GM21737 (cell line): Measurements from ENCODE around the gene MORC1.
"Not testable (repeated sequence)": the region's sequence is repeated elsewhere in the genome, so short reads cannot be mapped to it uniquely, and the experiment has no call there.

Experiments
- ATAC-seq: cut with Tn5 transposase; IDR thresholded peaks from one replicate; pipeline ENCODE4 v1.9.1; 2021; ENCODE audit warnings: mild to moderate bottlenecking, moderate library complexity; ENCODE audit not compliant: unreplicated experiment

Gene MORC1, protein sequence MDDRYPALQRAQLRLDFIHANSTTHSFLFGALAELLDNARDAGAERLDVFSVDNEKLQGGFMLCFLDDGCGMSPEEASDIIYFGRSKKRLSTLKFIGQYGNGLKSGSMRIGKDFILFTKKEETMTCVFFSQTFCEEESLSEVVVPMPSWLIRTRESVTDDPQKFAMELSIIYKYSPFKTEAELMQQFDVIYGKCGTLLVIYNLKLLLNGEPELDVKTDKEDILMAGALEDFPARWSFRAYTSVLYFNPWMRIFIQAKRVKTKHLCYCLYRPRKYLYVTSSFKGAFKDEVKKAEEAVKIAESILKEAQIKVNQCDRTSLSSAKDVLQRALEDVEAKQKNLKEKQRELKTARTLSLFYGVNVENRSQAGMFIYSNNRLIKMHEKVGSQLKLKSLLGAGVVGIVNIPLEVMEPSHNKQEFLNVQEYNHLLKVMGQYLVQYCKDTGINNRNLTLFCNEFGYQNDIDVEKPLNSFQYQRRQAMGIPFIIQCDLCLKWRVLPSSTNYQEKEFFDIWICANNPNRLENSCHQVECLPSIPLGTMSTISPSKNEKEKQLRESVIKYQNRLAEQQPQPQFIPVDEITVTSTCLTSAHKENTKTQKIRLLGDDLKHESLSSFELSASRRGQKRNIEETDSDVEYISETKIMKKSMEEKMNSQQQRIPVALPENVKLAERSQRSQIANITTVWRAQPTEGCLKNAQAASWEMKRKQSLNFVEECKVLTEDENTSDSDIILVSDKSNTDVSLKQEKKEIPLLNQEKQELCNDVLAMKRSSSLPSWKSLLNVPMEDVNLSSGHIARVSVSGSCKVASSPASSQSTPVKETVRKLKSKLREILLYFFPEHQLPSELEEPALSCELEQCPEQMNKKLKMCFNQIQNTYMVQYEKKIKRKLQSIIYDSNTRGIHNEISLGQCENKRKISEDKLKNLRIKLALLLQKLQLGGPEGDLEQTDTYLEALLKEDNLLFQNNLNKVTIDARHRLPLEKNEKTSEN

DNA sequence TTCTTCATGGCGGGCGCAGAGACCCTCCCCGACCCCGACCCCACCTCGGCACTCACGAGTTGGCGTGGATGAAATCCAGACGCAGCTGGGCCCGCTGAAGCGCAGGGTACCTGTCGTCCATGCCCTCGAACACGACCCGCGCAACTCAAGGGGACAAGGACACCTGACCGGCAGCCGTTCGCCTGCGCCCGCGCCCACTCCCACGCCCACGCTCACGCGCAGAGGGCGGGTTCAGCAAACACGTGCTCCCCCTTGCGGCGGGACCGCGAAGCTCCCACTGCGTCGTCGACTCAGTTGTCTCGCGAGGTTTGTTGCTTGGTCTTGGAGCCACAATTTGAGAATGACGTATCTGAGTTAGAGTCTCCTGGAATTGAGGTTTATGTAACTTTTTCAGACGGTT is at the start of gene MORC1:
TSS of gene MORC1 (minus strand) at position 196 of the 400 bp plus-strand sequence. CDS start at position 121, 75 bp downstream.
- ATAC-seq, result no peak

DNA sequence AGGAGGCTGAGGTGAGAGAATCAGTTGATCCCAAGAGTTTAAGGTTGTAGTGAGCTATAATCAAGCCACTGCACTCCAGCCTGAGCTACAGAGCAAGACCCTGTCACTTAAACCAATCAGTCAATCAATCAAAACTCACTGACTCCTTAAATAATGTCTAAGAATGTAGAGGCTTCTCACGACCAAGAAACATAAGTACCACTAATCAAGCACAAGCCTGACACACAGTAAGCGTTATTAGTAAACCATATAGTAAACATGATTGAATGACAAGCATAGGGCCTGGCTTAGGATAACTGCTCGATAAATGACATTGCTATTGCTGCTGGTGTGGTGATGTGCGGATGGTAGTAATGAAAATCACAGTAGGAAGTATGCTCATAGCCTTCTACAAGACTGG is 48.0 kb upstream of the MORC1 start:
- ATAC-seq, result no peak

DNA sequence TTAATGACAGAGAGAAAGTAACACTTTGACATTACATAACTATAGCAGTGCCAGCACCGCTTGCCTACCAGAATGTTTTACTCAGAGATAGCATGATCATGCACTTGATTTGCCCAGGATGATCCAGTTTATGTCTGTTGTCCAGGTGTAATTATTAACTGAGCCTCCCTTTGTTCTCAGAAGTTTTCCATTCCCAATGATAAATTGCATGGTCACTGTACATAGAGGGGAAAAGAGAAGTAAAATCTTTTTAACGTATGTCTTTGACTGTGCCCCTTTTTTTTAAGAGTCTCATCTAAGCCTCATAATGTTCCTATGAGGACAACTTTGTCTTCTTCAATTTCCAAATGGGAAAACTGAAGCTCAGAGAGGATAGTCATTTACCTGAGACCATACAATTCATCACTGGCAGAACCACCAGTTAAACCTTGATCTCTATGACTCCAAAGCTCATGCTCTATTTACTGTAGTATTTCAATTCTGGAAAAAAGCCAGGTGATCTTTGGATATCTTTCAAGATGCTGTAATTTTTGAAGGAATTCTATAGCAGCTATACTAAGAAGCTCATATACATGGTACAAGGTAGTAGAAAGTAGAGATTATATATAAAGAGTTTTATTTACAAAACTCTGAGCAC is 43.7 kb upstream of the MORC1 start:
- ATAC-seq, result no peak

DNA sequence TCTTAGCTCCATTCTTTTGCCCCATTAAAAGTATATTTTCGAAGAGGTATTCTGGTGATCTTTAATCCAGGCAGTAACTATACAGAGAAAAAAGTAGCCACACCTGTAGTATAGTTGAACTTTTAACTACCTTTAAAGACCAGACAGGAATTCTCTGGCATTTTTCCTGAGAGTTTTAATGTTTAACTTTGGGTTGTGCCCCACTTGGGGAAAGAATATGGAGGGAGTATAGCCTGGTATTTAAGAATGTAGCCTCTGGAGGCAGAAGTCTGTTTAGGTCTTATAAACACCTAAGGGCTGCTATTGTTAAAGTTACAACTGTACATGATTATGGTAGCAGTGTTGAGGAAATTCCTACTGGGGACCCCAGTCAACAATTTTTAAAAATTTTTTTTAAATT is 37.9 kb upstream of the MORC1 start:
- no peak for ATAC-seq

DNA sequence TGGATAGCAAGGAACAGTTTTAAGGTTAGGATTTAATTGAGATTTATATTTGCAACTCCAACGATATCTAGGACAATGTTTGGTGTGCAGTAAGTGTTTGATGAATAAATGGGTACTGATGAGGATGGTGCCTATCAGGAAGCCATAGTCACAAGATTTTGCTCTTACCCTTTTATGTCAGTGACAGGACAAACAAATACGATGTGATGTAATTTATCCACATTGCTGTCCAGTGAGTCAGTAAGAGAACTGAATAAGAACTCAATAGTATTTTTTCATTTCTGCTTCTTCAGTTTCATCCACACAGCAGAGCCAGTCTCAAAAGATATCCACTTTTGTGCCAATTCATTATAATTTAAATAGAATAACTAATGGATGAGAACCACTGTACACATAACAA is 37.0 kb upstream of the MORC1 start:
- ATAC-seq, result no peak

DNA sequence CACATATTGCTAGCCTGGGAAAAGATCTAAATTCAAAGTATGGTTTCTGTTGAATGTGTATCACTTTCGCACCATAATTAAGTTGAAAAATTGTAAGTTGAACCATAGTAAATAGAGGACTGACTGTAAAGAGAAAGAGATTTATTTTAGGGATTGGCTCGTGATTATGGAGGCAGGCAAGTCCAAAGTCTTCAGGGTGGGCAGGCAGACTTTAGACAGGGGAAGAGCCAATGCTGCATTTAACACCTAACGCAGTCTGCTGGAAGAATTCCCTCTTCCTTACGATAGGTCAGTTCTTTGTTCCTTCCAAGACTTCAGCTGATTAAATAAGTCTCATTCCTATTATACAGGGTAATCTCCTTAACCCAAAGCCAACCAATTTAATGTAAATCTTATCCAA is 34.4 kb upstream of the MORC1 start:
- ATAC-seq, result no peak

DNA sequence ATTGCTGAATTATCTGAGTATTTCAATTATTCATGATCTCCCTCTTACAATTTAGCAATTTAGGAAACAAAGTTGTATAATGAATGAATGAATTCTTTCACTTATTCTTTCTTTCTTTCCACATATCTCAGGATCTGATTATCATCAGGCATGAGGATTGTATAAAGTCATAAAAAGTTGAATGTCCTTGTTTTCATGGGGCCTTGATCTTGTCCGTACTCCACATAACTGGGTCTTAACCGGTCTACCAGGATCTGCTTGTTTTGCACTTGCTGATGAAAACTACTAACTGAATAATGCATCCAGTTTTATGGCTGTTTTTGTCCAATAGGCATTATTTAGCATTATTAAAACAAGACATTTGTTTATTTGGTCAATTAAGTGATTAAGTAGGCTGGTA is 31.1 kb upstream of the MORC1 start:
- ATAC-seq, result no peak

DNA sequence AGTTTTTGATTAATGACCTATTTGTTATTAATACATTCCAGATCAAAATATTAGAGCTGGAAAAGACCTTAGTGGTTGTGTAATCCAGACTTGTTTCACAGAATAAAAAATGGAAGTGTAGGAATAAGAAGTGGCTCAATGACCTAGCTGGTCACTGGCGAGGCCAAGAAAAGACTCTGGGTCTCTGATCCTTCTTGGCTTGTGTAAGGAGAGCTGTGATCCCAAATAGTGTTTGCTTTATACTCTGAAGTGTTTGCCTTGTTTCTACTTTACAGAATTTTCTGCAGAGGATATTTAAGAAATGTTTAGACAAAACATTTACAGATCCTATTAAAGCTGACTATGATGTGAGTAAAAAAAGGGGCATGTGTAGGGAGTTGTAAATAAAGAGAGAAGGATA is 25.7 kb upstream of the MORC1 start:
- no peak for ATAC-seq

DNA sequence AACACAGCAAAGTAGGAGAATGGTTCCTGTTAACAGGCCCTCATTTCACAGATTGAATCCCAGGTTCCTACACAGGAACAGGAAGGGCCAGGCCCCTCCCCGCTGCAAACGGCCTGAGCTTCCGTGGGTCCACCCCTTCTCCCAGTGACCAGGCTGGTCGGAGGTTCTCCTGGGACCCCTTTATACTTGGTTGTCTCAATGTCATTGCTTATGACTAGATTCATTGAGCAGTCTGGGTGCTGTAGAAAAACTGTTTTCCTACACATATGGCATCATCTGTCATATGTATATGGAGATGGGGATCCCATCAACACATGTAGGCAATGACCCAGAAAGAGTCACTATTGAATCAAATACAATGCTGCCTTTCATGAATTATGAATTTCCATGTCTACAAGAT is 22.4 kb upstream of the MORC1 start:
- ATAC-seq, result no peak

DNA sequence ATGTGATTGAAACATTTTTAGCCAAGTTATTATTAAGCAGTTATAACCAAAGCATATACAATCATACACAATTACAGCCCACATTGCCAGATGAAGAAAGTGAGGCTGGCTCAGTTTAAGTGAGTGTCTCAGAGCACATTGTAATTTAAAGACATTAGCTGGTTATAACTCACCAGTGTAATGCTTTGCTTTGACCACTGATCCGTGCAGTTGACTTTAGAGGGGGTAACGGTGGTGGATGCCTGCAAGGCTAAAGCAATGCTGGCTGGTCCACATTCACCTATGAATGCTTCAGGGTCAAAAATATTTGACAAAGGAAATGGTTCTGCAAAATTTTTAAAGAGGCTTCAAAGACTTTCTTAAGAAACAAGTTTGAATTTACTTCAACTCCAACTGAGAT is 19.8 kb upstream of the MORC1 start:
- ATAC-seq, result no peak

DNA sequence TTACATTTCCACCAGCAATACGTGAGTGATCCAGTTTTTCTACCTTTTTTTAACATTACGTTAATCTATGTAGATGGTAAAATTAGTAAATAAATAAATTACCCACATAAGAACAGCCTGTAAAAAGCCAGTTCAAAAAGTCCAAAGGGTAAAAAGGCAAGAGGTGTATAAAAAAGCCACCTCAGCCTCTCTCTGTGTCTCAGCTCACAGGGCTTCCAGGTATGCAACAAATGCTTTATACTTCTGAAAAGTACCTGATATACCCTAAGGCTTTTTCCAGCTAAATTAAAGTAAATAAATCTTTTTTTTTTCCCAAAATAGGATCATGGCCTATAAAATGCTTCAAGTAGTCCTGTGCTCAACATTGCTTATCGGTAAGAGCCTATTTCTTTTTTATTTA is 18.6 kb upstream of the MORC1 start, which contains the start of gene C3orf85:
TSS of gene C3orf85 (plus strand) at position 197 of the 400 bp plus-strand sequence. CDS start at position 326, 129 bp downstream.
- no peak for ATAC-seq

DNA sequence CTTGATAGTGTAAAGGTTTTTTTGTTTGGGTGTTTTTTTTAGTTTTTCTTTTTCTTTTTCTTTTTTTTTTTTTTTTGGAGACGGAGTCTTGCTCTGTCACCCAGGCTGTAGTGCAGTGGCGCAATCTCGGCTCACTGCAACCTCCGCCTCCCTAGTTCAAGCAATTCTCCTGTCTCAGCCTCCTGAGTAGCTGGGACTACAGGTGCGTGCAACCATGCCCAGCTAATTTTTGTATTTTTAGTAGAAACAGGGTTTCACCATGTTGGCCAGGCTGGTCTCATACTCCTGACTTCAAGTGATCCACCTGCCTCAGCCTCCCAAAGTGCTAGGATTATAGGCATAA is 15.5 kb upstream of the MORC1 start:
- ATAC-seq, result not testable (repeated sequence)

DNA sequence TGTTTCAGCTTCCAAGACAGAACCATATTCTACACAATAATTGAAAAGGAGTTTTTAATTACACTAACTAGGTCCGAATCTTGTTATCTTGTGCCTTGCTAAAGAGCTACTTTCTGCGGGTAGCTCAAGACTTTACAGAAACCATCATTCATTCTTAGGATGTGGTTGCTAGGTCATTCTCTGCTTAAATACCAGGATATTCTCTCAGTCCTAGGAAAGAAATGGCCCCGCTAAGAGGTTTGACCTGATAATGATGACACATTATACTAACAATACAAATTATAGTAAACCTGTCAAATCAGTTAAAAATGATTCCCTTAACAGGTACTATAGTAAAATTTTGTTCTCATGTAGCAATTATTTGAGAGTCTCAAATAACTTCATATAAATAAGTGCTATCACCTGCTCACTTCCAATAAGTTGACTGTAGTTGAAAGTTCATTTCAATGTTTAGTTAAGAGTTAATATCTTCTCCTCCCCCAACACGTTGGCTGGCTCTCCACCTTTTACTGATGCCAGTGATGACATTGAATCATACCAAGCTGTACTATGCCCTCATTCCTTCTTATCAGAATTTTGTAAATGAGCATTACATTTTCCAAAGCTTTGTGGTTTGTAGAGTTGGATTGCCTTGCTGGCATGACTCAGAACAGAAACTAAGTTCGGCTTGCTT is 15.0 kb upstream of the MORC1 start:
- ATAC-seq, result no peak

DNA sequence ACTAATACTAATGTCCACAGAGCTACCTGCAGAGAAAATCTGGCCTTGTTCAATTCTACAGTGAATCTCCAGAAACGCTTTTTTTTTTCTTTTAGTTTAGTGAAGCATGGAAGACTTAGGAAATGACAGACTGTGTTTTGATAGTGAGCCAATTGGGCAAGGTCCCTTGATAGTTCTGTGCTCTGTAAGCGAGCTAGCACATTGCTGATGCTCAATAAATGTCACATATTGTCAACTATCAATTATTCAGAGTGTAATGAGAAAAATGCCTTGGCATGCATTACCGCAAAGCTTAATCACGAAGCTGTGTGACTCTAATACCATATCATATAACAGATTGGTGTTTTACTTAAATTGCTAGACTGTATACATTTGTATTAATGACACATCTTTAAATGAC is 13.3 kb upstream of the MORC1 start:
- ATAC-seq, result no peak

DNA sequence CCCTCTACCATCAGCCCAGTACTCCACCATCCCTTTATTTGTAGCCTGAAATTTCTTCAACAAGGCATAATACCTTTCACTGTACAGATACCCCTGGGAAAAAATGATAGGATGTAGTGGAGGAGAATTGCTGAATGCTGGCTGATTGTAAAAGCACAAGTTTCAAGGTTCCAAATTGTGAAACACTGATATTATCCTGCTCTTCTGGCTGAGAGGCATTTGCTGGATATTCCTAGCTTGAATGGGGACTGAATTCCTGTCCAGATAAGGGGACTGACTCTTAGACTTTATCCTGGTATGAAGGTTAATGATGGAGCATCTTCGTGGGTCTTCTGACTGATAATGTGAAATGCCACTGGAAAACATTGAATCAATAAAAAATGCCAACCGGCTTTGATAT is 9.6 kb upstream of the MORC1 start:
- ATAC-seq, result no peak

DNA sequence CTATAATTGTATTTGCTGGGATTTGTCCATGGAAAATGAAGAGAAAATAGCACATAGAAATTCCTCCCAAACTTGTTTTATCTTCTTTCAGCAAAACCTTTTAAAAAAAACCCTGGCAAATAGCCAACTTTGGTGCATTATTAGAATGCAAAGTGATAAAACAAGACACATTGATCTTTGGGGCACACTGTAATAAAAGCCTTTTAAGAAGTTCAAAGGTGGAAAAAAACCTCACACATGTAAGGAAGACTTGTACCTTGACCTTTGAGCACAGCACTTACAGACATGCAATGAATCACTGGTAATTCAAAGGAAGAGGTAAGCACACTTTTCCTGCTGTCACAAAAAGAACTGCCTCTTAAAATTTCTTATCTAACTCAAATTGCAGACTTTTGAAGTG is 8.0 kb upstream of the MORC1 start:
- ATAC-seq, result no peak

DNA sequence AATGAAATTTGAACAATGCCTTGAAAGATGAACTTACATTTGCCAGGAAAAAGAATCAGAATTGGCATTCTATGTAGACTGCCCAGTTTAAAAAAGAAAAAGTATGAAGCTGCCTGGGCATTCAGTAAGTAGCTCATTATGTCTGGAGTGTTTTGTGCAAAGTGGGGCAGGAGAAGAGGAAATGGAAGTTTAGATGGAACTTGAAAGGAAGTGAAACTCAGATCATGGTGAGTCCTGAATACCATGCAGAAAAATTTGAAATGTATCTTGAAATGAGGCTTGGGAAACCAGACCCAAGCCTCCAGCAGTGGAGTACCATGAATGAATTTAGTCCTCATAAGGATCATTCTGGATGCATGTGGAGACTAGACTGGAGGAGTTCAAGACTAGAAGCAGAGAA is 4.8 kb upstream of the MORC1 start:
- no peak for ATAC-seq

DNA sequence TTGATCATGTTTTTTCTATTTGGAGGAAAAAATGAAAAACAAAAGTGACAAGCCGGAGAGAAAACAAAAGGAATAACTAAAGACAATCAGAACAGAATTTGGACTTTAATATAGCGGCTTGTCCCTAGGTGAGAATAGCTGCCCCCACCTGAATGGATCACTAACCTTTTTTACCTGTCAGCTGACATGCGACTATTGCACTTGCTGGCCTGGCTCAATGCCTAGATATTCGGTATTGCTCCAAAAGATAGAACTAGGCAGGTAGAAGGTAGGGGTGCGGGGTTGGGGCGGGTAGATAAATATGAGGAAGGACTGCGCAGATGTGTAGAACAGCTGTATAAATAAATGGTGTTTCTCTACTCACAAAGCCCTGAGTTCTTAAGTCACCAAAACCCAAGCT is 650 bp upstream of the MORC1 start:
- no peak for ATAC-seq

DNA sequence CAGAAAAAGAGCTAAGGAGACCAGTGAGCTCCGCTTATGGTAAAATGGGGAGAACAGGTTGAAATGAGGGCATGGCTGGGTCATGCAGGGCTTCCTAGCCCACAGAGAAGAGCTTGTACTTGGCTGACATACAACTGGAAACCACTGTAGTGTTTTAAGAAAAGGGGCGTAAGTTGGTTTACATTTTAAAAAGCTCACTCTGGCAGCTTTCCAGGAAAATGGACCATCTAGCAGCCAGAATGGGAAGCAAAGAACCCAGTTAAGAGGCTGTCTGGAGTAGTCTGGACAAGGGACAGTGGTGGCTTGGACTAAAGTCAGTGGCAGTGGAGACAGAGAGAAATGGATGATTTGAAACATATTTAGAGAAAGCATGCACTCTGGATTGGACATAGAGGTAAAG is 1.9 kb downstream of the MORC1 start:
- ATAC-seq, result no peak

DNA sequence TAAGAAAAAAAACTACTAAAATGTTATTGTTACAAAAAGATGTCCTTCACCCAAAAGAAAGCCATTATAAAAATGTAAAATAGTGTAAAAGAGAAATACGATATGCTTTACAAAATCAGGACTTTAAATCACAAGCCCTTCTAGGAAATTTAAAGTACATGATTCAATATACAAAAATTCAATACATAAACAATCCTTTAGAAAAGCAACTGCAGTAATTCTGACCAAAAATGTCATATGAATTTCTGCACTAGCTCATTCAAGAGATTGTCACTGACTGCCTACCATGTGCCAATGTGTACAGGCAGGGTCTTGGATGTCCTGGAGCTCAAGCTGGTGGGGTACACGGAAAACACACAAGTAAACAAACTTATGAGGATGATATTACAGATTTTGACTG is 2.5 kb downstream of the MORC1 start:
- no peak for ATAC-seq

DNA sequence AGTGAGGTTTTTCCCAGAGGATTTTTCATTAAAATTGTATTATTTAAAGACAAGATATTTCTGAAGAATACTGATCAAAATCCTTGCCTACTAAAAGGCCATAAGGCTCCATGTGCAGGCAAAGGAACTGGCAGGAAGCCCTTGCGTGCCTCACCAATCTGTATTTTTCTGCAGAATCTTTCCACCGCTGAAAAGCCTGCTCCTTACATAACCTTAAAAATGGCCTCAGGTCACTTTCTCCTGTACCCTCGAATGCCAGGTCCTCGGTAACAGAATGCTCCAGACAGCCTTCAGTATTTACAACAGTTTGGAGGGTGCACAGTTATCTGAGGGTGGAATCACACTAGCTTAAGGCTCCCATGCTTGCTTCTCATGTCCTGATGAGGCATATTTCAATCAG is 3.2 kb downstream of the MORC1 start:
- no peak for ATAC-seq
